Esophagus (tissue), 2 donors: ENCODE results near the gene ZNRD2. TPM values are rescaled to one million over a fixed set of nuclear protein-coding genes. Genes with fewer than 3 reads are reported as not detected.

Source experiments
- H3K27ac ChIP-seq, 2 donors: one replicate each; pipeline ENCODE4 v1.5.1; 2013; ENCODE audit warnings: low read depth in 2 of 2, mild to moderate bottlenecking in 2 of 2, inconsistent platforms in 1 of 2, low read length in 1 of 2, moderate library complexity in 1 of 2
- H3K27me3 ChIP-seq, 2 donors: one replicate each; pipeline ENCODE4 v1.6.1; 2013; ENCODE audit warnings: low read length in 2 of 2, control low read depth in 1 of 2, mild to moderate bottlenecking in 1 of 2; ENCODE audit not compliant: insufficient read depth in 2 of 2, control insufficient read depth in 1 of 2
- H3K36me3 ChIP-seq, 2 donors: one replicate each; pipeline ENCODE4 v1.6.1; 2013; ENCODE audit warnings: low read length in 1 of 2; ENCODE audit not compliant: control insufficient read depth in 2 of 2, insufficient read depth in 2 of 2
- H3K4me1 ChIP-seq, 2 donors: one replicate each; pipeline ENCODE4 v1.6.1; 2013; ENCODE audit warnings: low read length in 1 of 2; ENCODE audit not compliant: control insufficient read depth in 2 of 2, insufficient read depth in 2 of 2
- H3K4me3 ChIP-seq, 2 donors: one replicate each; pipeline ENCODE4 v1.5.1; 2013; ENCODE audit warnings: low read length in 2 of 2, mild to moderate bottlenecking in 2 of 2, low read depth in 1 of 2, moderate library complexity in 1 of 2
- H3K9me3 ChIP-seq, 2 donors: one replicate each; pipeline ENCODE4 v1.6.1; 2013; ENCODE audit warnings: mild to moderate bottlenecking in 2 of 2, low read depth in 1 of 2, low read length in 1 of 2, moderate library complexity in 1 of 2; ENCODE audit not compliant: control insufficient read depth in 2 of 2, insufficient read depth in 1 of 2
- WGBS, 2 donors: extraction: QIAGEN DNeasy Blood & Tissue Kit; methylation state at CpG; one replicate each; pipeline ENCODE4 v1.1.7; 2013; 5-methylcytosine and 5-hydroxymethylcytosine counted together
- polyA plus RNA-seq, 2 donors: library from polyadenylated mRNA; stranded (reverse); fragments of 200-250 nt; gene quantifications; one replicate each; pipeline ENCODE4 v1.2.3, GENCODE V29; 2013
- donor health status: healthy with polysubstance abuse.
- donor health status: Bipolar disorder and iron deficiency.

Gene ZNRD2
- polyA plus RNA-seq, 2 donors = 38.9 to 52.1 TPM

GRCh38 chr11:65555693-65556231, 14.5 kb upstream of the ZNRD2 start:
- no peaks in the 10 kb centered on the region for H3K9me3 ChIP-seq
- peaks cover 15 to 33% of the 10 kb centered on the region in 2 donors for H3K4me1 ChIP-seq
- no peak overlapping the region for H3K4me3 ChIP-seq
- H3K36me3 ChIP-seq = peaks cover 0 to 3% of the 10 kb centered on the region in 2 donors
- no peaks in the 10 kb centered on the region for H3K27me3 ChIP-seq
- peak overlapping the region; percentile 30 to 82 for H3K27ac ChIP-seq
- WGBS, 2 donors = 24 to 35% methylated on average over 6 of the region's 6 CpGs

GRCh38 chr11:65556470-65557279, 13.6 kb upstream of the ZNRD2 start:
- Histone ChIP-seq H3K9me3 (no peaks in the 10 kb centered on the region), H3K27me3 (no peaks in the 10 kb centered on the region), H3K4me1 (peaks cover 15 to 34% of the 10 kb centered on the region in 2 donors), H3K27ac (peak overlapping the region; percentile 88 to 94), H3K36me3 (peaks cover 0 to 3% of the 10 kb centered on the region in 2 donors), H3K4me3 (peak overlapping the region in 1 of 2 donors; percentile 50)
- 74 to 79% methylated on average over 12 of the region's 12 CpGs for WGBS, 2 donors

GRCh38 chr11:65557280-65558001, 12.8 kb upstream of the ZNRD2 start:
- Histone ChIP-seq H3K27me3 (no peaks in the 10 kb centered on the region), H3K4me1 (peaks cover 15 to 34% of the 10 kb centered on the region in 2 donors), H3K9me3 (no peaks in the 10 kb centered on the region), H3K36me3 (no peaks in the 10 kb centered on the region), H3K27ac (peak overlapping the region; percentile 88 to 94), H3K4me3 (peak overlapping the region; percentile 38 to 50)
- 4 to 7% methylated on average over 29 to 47 of the region's 47 CpGs for WGBS, 2 donors

- WGBS, 2 donors = 1% methylated on average over 51 to 79 of the region's 79 CpGs
- H3K4me1 ChIP-seq = peaks cover 15 to 34% of the 10 kb centered on the region in 2 donors
- no peaks in the 10 kb centered on the region for H3K27me3 ChIP-seq
- H3K27ac ChIP-seq = peak within 1 kb of the TSS; percentile 88 to 94
- H3K4me3 ChIP-seq = peak within 1 kb of the TSS; percentile 50 to 52
- no peaks in the 10 kb centered on the region for H3K36me3 ChIP-seq
- H3K9me3 ChIP-seq = no peaks in the 10 kb centered on the region
Measured at GRCh38 chr11:65558002-65558929, 12.0 kb upstream of the ZNRD2 start, which contains the start of gene LTBP3. Gene LTBP3 (minus strand): TSS chr11:65558359. CDS start chr11:65557959, 400 bp downstream.

GRCh38 chr11:65558930-65559509, 11.3 kb upstream of the ZNRD2 start:
- 43 to 45% methylated on average over 16 to 19 of the region's 19 CpGs for WGBS, 2 donors
- H3K4me3 ChIP-seq = no peak overlapping the region
- peak overlapping the region; percentile 88 to 94 for H3K27ac ChIP-seq
- peaks cover 15 to 34% of the 10 kb centered on the region in 2 donors for H3K4me1 ChIP-seq
- H3K36me3 ChIP-seq = no peaks in the 10 kb centered on the region
- no peaks in the 10 kb centered on the region for H3K9me3 ChIP-seq
- H3K27me3 ChIP-seq = no peaks in the 10 kb centered on the region

GRCh38 chr11:65559535-65559934, 10.7 kb upstream of the ZNRD2 start:
- H3K27me3 ChIP-seq = no peaks in the 10 kb centered on the region
- 61 to 63% methylated on average over 5 of the region's 5 CpGs for WGBS, 2 donors

GRCh38 chr11:65559951-65560537, 10.2 kb upstream of the ZNRD2 start:
- WGBS, 2 donors = 28 to 29% methylated on average over 5 of the region's 5 CpGs

More at GRCh38 chr11:65559535-65559934, 10.7 kb upstream of the ZNRD2 start:
- no peak overlapping the region for H3K4me3 ChIP-seq
- no peaks in the 10 kb centered on the region for H3K9me3 ChIP-seq
- no peaks in the 10 kb centered on the region for H3K36me3 ChIP-seq
- H3K4me1 ChIP-seq = peaks cover 15 to 31% of the 10 kb centered on the region in 2 donors
- peak overlapping the region; percentile 88 to 94 for H3K27ac ChIP-seq

GRCh38 chr11:65560555-65561418, 9.5 kb upstream of the ZNRD2 start:
- 26 to 31% methylated on average over 15 of the region's 15 CpGs for WGBS, 2 donors
- no peaks in the 10 kb centered on the region for H3K36me3 ChIP-seq
- peaks cover 4 to 21% of the 10 kb centered on the region in 2 donors for H3K4me1 ChIP-seq
- no peak overlapping the region for H3K4me3 ChIP-seq
- H3K27me3 ChIP-seq = no peaks in the 10 kb centered on the region
- H3K27ac ChIP-seq = peak overlapping the region; percentile 35 to 82
- no peaks in the 10 kb centered on the region for H3K9me3 ChIP-seq

More at GRCh38 chr11:65559951-65560537, 10.2 kb upstream of the ZNRD2 start:
- Histone ChIP-seq H3K9me3 (no peaks in the 10 kb centered on the region), H3K4me1 (peaks cover 11 to 27% of the 10 kb centered on the region in 2 donors), H3K27me3 (no peaks in the 10 kb centered on the region), H3K36me3 (no peaks in the 10 kb centered on the region), H3K4me3 (no peak overlapping the region), H3K27ac (peak overlapping the region; percentile 35 to 82)
